HepG2 (cell line): ENCODE results near the gene NT5M.

Experiments used
- FOXA1 ChIP-seq, 2 experiments: fragments of 450-650 bp in 1 of 2; sonication (generic) in 1 of 2; formaldehyde crosslinking in 1 of 2; IDR thresholded peaks; 2 replicates each; pipeline versions ENCODE4 v1.4.0 to v1.6.1; 2016 to 2020; ENCODE audit warnings: missing genetic modification reagents in 1 of 2
- ZNF274 ChIP-seq: sonication (generic); formaldehyde crosslinking; IDR thresholded peaks from 2 replicates; pipeline ENCODE4 v1.5.1; 2020; ENCODE audit warnings: mild to moderate bottlenecking, missing genetic modification reagents
- ZNF747 ChIP-seq: sonication (generic); formaldehyde crosslinking; IDR thresholded peaks from 2 replicates; pipeline ENCODE4 v1.8.1; 2023; ENCODE audit warnings: missing genetic modification reagents, mild to moderate bottlenecking, borderline replicate concordance
- ZNF780A ChIP-seq: sonication (generic); formaldehyde crosslinking; IDR thresholded peaks from 2 replicates; pipeline ENCODE4 v1.8.0; 2022; ENCODE audit warnings: mild to moderate bottlenecking, missing genetic modification reagents, moderate library complexity

- TF ChIP-seq FOXA1 (IDR thresholded peaks at IDR 0.05): no peak
- no peak for TF ChIP-seq FOXA1 (CRISPR knock-in tag; IDR thresholded peaks at IDR 0.05)
- TF ChIP-seq ZNF780A (CRISPR knock-in tag): no peak
- TF ChIP-seq ZNF747 (CRISPR knock-in tag): no peak
- no peak for TF ChIP-seq ZNF274 (CRISPR knock-in tag)
Observed at GRCh38 chr17:17279316-17279715, 23.9 kb upstream of the NT5M start.
